Gastrocnemius medialis (tissue), 4 donors: ENCODE measurements around the gene TEX30. TPM values are rescaled to one million over a fixed set of nuclear protein-coding genes. Genes with fewer than 3 reads are reported as not detected.

ENCODE experiments used
- ATAC-seq, 2 donors: fragments of 150-250 bp; one replicate each; pipeline ENCODE4 v1.9.1; 2016
- DNase-seq, 2 donors: peaks; one replicate each; pipeline ENCODE4 v3.0.0-alpha.2; 2019
- H3K27ac ChIP-seq, 4 donors: fragments of 200-600 bp; sonication (generic); 1 replicate in 1 of 4; 2 replicates in 3 of 4; pipeline ENCODE4 v1.5.1; 2016 to 2018; ENCODE audit warnings: mild to moderate bottlenecking in 2 of 4, moderate library complexity in 1 of 4
- H3K27me3 ChIP-seq, 3 donors: fragments of 200-600 bp; sonication (generic) in 2 of 3; 1 replicate in 1 of 3; 2 replicates in 2 of 3; pipeline versions ENCODE4 v1.5.1 to v1.6.0; 2016 to 2019; ENCODE audit warnings: mild to moderate bottlenecking in 1 of 3, moderate library complexity in 1 of 3
- H3K36me3 ChIP-seq, 2 donors: fragments of 200-600 bp; sonication (generic) in 1 of 2; one replicate each; pipeline ENCODE4 v1.5.1; 2017 to 2018
- H3K4me1 ChIP-seq, 2 donors: fragments of 200-600 bp; sonication (generic) in 1 of 2; one replicate each; pipeline ENCODE4 v1.5.1; 2016 to 2017; ENCODE audit warnings: mild to moderate bottlenecking in 2 of 2
- H3K4me3 ChIP-seq, 4 donors: fragments of 200-600 bp; sonication (generic) in 3 of 4; 1 replicate in 1 of 4; 2 replicates in 3 of 4; pipeline ENCODE4 v1.5.1; 2016 to 2019; ENCODE audit warnings: mild to moderate bottlenecking in 2 of 4
- H3K9me3 ChIP-seq, 3 donors: fragments of 200-600 bp; sonication (generic) in 2 of 3; 1 replicate in 1 of 3; 2 replicates in 2 of 3; pipeline ENCODE4 v1.5.1; 2016 to 2019
- CTCF ChIP-seq, 5 experiments: fragments of 450-650 bp in 3 of 5; fragments of 200-600 bp in 2 of 5; sonication (generic) in 2 of 5; IDR thresholded peaks in 4 of 5; conservative IDR thresholded peaks in 1 of 5; 1 replicate in 4 of 5; 2 replicates in 1 of 5; pipeline ENCODE4 v1.5.1; 2016 to 2019; ENCODE audit warnings: antibody characterized with exemption in 5 of 5, mild to moderate bottlenecking in 3 of 5, moderate library complexity in 3 of 5
- POLR2A ChIP-seq, 2 donors: fragments of 450-650 bp; IDR thresholded peaks; one replicate each; pipeline ENCODE4 v1.6.1; 2017; ENCODE audit warnings: antibody characterized with exemption in 2 of 2, mild to moderate bottlenecking in 2 of 2, moderate library complexity in 2 of 2
- in situ Hi-C, 4 donors: fragments of 200-750 bp; cut with MboI; loops; one replicate each; pipeline versions ENCODE4 v1.15.0 to v1.8.0; 2017; ENCODE audit warnings: low sequenced_read_pairs in 4 of 4
- intact Hi-C: fragments of 100-400 bp; cut with DNase I; formaldehyde crosslinking; loops from one replicate; pipeline ENCODE4 v1.15.1; 2023; ENCODE audit warnings: low total_unique reads
- total RNA-seq, 4 donors: library from RNA; depleted of rRNA; stranded (reverse); fragments of >200 nt; gene quantifications; one replicate each; pipeline versions ENCODE4 v1.1.0 to v1.2.3, GENCODE V29; 2016

TEX30 gene
- total RNA-seq, 4 donors from 2014 or later: 3.5 to 11.6 (median 10.2) TPM

- ATAC-seq (no peak), DNase-seq (no peak)
- no peaks in the 10 kb centered on the region for H3K36me3 ChIP-seq
- H3K4me1 ChIP-seq: no peaks in the 10 kb centered on the region
- no peak overlapping the region for H3K27ac ChIP-seq
- intact Hi-C loops (loop anchor here (5.0 kb wide), 1 partner anchor 73 kb away; no protein-coding TSS in a partner anchor), in situ Hi-C loops (loop anchor here in 3 of 4 donors (5.0 to 10.0 kb wide), 2 partner anchors 155 to 157 kb away; no protein-coding TSS in a partner anchor)
- H3K9me3 ChIP-seq: no peaks in the 10 kb centered on the region
- H3K27me3 ChIP-seq: peaks cover 0 to 3% (median 0%) of the 10 kb centered on the region in 3 donors
- no peak overlapping the region for H3K4me3 ChIP-seq
- no peak for TF ChIP-seq CTCF (IDR thresholded peaks at IDR 0.05 in 4 of 5, conservative IDR thresholded peaks at IDR 0.05 in 1 of 5)
- no peak for TF ChIP-seq POLR2A (IDR thresholded peaks at IDR 0.05)
Observed at GRCh38 chr13:102729560-102730270, 43.9 kb downstream of the TEX30 start.

- DNase-seq (no peak), ATAC-seq (no peak)
- Histone ChIP-seq H3K27me3 (no peaks in the 10 kb centered on the region), H3K4me3 (no peak overlapping the region), H3K36me3 (no peaks in the 10 kb centered on the region), H3K27ac (no peak overlapping the region), H3K9me3 (no peaks in the 10 kb centered on the region), H3K4me1 (peaks cover 3 to 11% of the 10 kb centered on the region in 2 donors)
- in situ Hi-C loops: loop anchor here in 1 of 4 donors (10.0 kb wide), 1 partner anchor 152 kb away; no protein-coding TSS in a partner anchor
- no peak for TF ChIP-seq CTCF (IDR thresholded peaks at IDR 0.05 in 4 of 5, conservative IDR thresholded peaks at IDR 0.05 in 1 of 5)
- TF ChIP-seq POLR2A (IDR thresholded peaks at IDR 0.05): no peak
- intact Hi-C loops: loop anchor here (5.0 kb wide), 1 partner anchor 76 kb away; no protein-coding TSS in a partner anchor
Observed at GRCh38 chr13:102726430-102726829, 47.2 kb downstream of the TEX30 start.

- intact Hi-C loops: loop anchor here (1.0 to 5.0 kb wide), 2 partner anchors 77 to 145 kb away; no protein-coding TSS in a partner anchor
- Histone ChIP-seq H3K4me3 (no peak overlapping the region), H3K36me3 (no peaks in the 10 kb centered on the region), H3K27ac (no peak overlapping the region), H3K9me3 (no peaks in the 10 kb centered on the region), H3K27me3 (no peaks in the 10 kb centered on the region), H3K4me1 (peaks cover 9 to 11% of the 10 kb centered on the region in 2 donors)
- ATAC-seq (peak; percentile 37 to 67), DNase-seq (no peak)
- TF ChIP-seq POLR2A (IDR thresholded peaks at IDR 0.05) (no peak), CTCF (IDR thresholded peaks at IDR 0.05 in 4 of 5, conservative IDR thresholded peaks at IDR 0.05 in 1 of 5) (peak; percentile 56 to 73 (median 66))
- in situ Hi-C loops: loop anchor here in 3 of 4 donors (5.0 to 10.0 kb wide), 3 partner anchors 128 to 150 kb away; partner anchors contain the start of gene TPP2 (in 1 of the 3)
Observed at GRCh38 chr13:102724923-102725322, 48.7 kb downstream of the TEX30 start.

GRCh38 chr13:102721800-102722231, 51.8 kb downstream of the TEX30 start:
- peak; percentile 57 to 67 for DNase-seq
- intact Hi-C loops: loop anchor here (1.0 to 2.0 kb wide), 4 partner anchors 45 to 130 kb away; partner anchors contain the start of genes ERCC5 and TEX30

More at GRCh38 chr13:102721800-102722231, 51.8 kb downstream of the TEX30 start:
- ATAC-seq: peak; percentile 42 to 81
- peaks cover 14 to 15% of the 10 kb centered on the region in 2 donors for H3K4me1 ChIP-seq
- TF ChIP-seq POLR2A (IDR thresholded peaks at IDR 0.05) (no peak), CTCF (IDR thresholded peaks at IDR 0.05 in 4 of 5, conservative IDR thresholded peaks at IDR 0.05 in 1 of 5) (no peak)
- H3K36me3 ChIP-seq: no peaks in the 10 kb centered on the region
- no peak overlapping the region for H3K4me3 ChIP-seq
- H3K27me3 ChIP-seq: no peaks in the 10 kb centered on the region
- H3K9me3 ChIP-seq: no peaks in the 10 kb centered on the region
- H3K27ac ChIP-seq: peak overlapping the region; percentile 54 to 90 (median 80)
- in situ Hi-C loops: loop anchor here in 3 of 4 donors (5.0 to 10.0 kb wide), 3 partner anchors 125 to 147 kb away; partner anchors contain the start of gene TPP2 (in 1 of the 3)
